ENCODE measurements around the gene N4BP2.

- TF ChIP-seq POLR2A (IDR thresholded peaks at IDR 0.05) (no peak), CTCF (IDR thresholded peaks at IDR 0.05) (no peak), EP300 (IDR thresholded peaks at IDR 0.05) (no peak)
These were observed 144.5 kb downstream of the N4BP2 start for GRCh38 chr4:40200875-40201801.

Measured in ovary (tissue), 3 donors.